SIG-M5 treated with dmso at 0.1 percent for 504 hours (cell line): ENCODE data around the gene PPP1R37.

Source experiments
- DNase-seq: peaks from one replicate; lab custom pipeline; 2025; ENCODE audit not compliant: unreplicated experiment; lab: John Stamatoyannopoulos, UW

Gene PPP1R37

GRCh38 chr19:45187421-45188100, 94.6 kb downstream of the PPP1R37 start:
- no peak for DNase-seq

- DNase-seq, result no peak
Measured at GRCh38 chr19:45189971-45190370, 97.0 kb downstream of the PPP1R37 start.

- no peak for DNase-seq
Measured at GRCh38 chr19:45191375-45191774, 98.4 kb downstream of the PPP1R37 start.

GRCh38 chr19:45195764-45196163, 102.8 kb downstream of the PPP1R37 start:
- DNase-seq, result no peak
